H1 (cell line): ENCODE results near the gene UBN2. TPM values are rescaled to one million over a fixed set of nuclear protein-coding genes. Genes with fewer than 3 reads are reported as not detected.

Source experiments
- ASH2L ChIP-seq: fragments of 200-600, 300-600 bp; sonication (generic); IDR thresholded peaks from one replicate; pipeline ENCODE4 v1.7.1; 2017; ENCODE audit warnings: low read length
- CBX8 ChIP-seq: fragments of 300-800, 300-1000 bp; sonication (generic); IDR thresholded peaks from 2 replicates; pipeline ENCODE4 v1.7.1; 2016; ENCODE audit warnings: low read depth, low read length, borderline replicate concordance
- CREB1 ChIP-seq: IDR thresholded peaks from 2 replicates; pipeline ENCODE4 v1.6.1; 2012; ENCODE audit warnings: inconsistent platforms
- CTBP2 ChIP-seq: IDR thresholded peaks from 2 replicates; pipeline ENCODE4 v1.7.0; 2011; ENCODE audit warnings: borderline replicate concordance, mild to moderate bottlenecking, moderate library complexity, mixed read lengths, low read length; ENCODE audit not compliant: insufficient read depth, insufficient read length
- CTCF ChIP-seq, 3 experiments: IDR thresholded peaks; 1 replicate in 2 of 3; 2 replicates in 1 of 3; pipeline versions ENCODE4 v1.5.1 to v1.6.1; 2011; ENCODE audit warnings: low read length in 3 of 3, mild to moderate bottlenecking in 3 of 3, inconsistent platforms in 2 of 3, low read depth in 1 of 3, moderate library complexity in 1 of 3; ENCODE audit not compliant: insufficient read depth in 1 of 3; ENCODE audit errors: control extremely low read depth in 1 of 3
- FOSL1 ChIP-seq: IDR thresholded peaks from 2 replicates; pipeline ENCODE4 v1.6.1; 2011; ENCODE audit warnings: mild to moderate bottlenecking, low read depth, low read length, moderate library complexity; ENCODE audit not compliant: insufficient read depth
- KDM1A ChIP-seq: fragments of 200-600, 300-600 bp; sonication (generic); IDR thresholded peaks from 2 replicates; pipeline ENCODE4 v1.7.1; 2016; ENCODE audit warnings: mild to moderate bottlenecking, low read length, borderline replicate concordance
- KDM4A ChIP-seq: IDR thresholded peaks from one replicate; pipeline ENCODE4 v1.7.1; 2012; ENCODE audit warnings: low read depth, mild to moderate bottlenecking, moderate library complexity, low read length, inconsistent platforms; ENCODE audit not compliant: severe bottlenecking
- NANOG ChIP-seq: IDR thresholded peaks from 2 replicates; pipeline ENCODE4 v1.6.1; 2011; ENCODE audit warnings: low read length, low read depth, mild to moderate bottlenecking, inconsistent platforms; ENCODE audit not compliant: insufficient read depth, poor library complexity, severe bottlenecking
- NRF1 ChIP-seq: IDR thresholded peaks from 2 replicates; pipeline ENCODE4 v1.6.1; 2011; ENCODE audit warnings: mild to moderate bottlenecking, low read depth, low read length, improper control_type of control experiment
- POLR2A ChIP-seq, 2 experiments: IDR thresholded peaks; 1 replicate in 1 of 2; 2 replicates in 1 of 2; pipeline ENCODE4 v1.6.1; 2011; ENCODE audit warnings: low read depth in 2 of 2, low read length in 2 of 2, mild to moderate bottlenecking in 2 of 2; ENCODE audit errors: control extremely low read depth in 1 of 2
- POLR2AphosphoS5 ChIP-seq: IDR thresholded peaks from 2 replicates; pipeline ENCODE4 v1.6.1; 2011; ENCODE audit warnings: low read depth, low read length
- RBBP5 ChIP-seq: IDR thresholded peaks from 2 replicates; pipeline ENCODE4 v1.7.1; 2012; ENCODE audit warnings: low read depth, mild to moderate bottlenecking, inconsistent platforms, low read length, moderate library complexity, borderline replicate concordance
- SAP30 ChIP-seq: fragments of 300-600 bp; sonication (generic); IDR thresholded peaks from 2 replicates; pipeline ENCODE4 v1.7.1; 2012; ENCODE audit warnings: low read length, moderate library complexity, mild to moderate bottlenecking, inconsistent platforms; ENCODE audit not compliant: insufficient read depth, insufficient replicate concordance
- SIN3A ChIP-seq, 2 experiments: IDR thresholded peaks in 1 of 2; conservative IDR thresholded peaks in 1 of 2; 2 replicates each; pipeline ENCODE4 v1.6.1; 2011 to 2012; ENCODE audit warnings: low read length in 2 of 2, improper control_type of control experiment in 1 of 2, low read depth in 1 of 2, mild to moderate bottlenecking in 1 of 2
- SIRT6 ChIP-seq: IDR thresholded peaks from one replicate; pipeline ENCODE4 v1.7.1; 2012; ENCODE audit warnings: low read length, inconsistent platforms
- TAF1 ChIP-seq: IDR thresholded peaks from 2 replicates; pipeline ENCODE4 v1.6.1; 2011; ENCODE audit warnings: mild to moderate bottlenecking, low read depth, low read length
- TAF7 ChIP-seq: optimal IDR thresholded peaks from 2 replicates; pipeline ENCODE3; 2011; ENCODE audit warnings: low read depth, mild to moderate bottlenecking, inconsistent platforms, low read length, moderate library complexity, borderline replicate concordance
- TBP ChIP-seq: IDR thresholded peaks from 2 replicates; pipeline ENCODE4 v1.6.1; 2011; ENCODE audit warnings: low read depth, low read length, improper control_type of control experiment
- YY1 ChIP-seq: IDR thresholded peaks from 2 replicates; pipeline ENCODE4 v1.6.1; 2011; ENCODE audit warnings: low read depth, mild to moderate bottlenecking, low read length
- polyA plus RNA-seq, 7 experiments: library from polyadenylated mRNA; depleted of rRNA in 3 of 7; stranded (reverse) in 5 of 7; unstranded in 2 of 7; fragments of >200 nt in 5 of 7; fragments of 200-250 nt in 2 of 7; gene quantifications; 1 replicate in 5 of 7; 2 replicates in 1 of 7; 4 replicates in 1 of 7; pipeline versions ENCODE4 v1.2.1 to v1.2.3, GENCODE V29; 2011 to 2013; ENCODE audit warnings: missing spikeins in 2 of 7, mixed read lengths in 2 of 7
- total RNA-seq: library from RNA; stranded (reverse); fragmentation: NEBNext Ultra II Directional; extraction: Animal tissue kit (Norgen Biotek cat#: 25700); gene quantifications from 2 replicates; pipeline ENCODE4 v1.2.1, GENCODE V29; 2021
- TF ChIP-seq, protein P1 (sequence below): IDR thresholded peaks from 2 replicates; pipeline ENCODE4 v1.6.1; 2012; ENCODE audit warnings: inconsistent platforms

UBN2 gene
- total and polyA plus RNA-seq, 2 of the 8 experiments (the other 6 are each of a cell fraction or from before 2014, with no cell fraction given): 4.1 to 39.6 TPM

DNA sequence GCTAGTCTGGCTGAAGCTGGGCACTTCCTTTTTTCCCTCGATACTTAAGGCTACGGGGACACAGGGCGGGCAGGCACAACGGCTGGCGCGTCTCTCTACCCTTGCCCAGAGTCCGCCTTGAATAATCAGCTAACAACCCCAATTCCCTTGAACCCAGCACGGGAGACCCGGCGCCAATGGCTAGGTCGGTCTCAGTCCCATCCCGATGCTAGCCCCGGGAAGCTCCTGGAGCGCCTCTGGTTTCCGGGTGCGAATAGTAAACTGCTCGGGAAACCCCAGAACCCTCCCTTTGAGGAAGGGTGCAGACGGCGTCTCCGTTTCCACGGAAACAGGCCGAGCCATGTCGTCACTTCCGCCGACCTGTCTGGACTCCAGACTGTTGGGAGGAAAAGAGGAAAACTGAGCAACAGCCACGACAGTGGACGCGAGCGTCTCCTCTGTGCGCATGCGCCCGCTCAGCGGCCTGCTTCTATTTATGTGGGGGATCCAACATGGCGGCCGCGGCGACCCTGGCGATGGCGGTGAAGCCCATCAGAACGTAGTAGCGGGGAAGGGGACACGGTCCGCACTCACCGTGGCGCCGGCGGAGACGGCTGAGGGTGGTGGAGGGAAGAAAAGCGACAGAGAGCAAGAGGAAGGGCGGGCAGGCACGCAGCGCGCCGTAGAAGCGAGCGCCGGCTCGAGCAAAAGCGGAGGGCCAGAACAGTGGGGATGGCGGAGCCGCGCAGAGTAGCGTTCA lies at the start of gene UBN2 (continued):
- TF ChIP-seq NANOG (no peak), YY1 (peak; percentile 98), RBBP5 (peak; percentile 97; the same call in 1 of the 2 replicates), CTBP2 (peak; percentile 7), CBX8 (no peak), POLR2A (IDR thresholded peaks at IDR 0.05; ENCODE audit: control extremely low read depth in 1 of 2, low read depth in 2 of 2, low read length in 2 of 2) (peak in 1 of 2 experiments; percentile 46; a peak in 1 of 3 replicates), ASH2L (peak; percentile 93), TAF7 (peak; percentile 73), SAP30 (peak; percentile 95), POLR2AphosphoS5 (peak; percentile 65), KDM4A (peak; percentile 73), CTCF (IDR thresholded peaks at IDR 0.05; ENCODE audit: control extremely low read depth in 1 of 3, insufficient read depth in 1 of 3, low read depth in 1 of 3, low read length in 3 of 3) (no peak), FOSL1 (no peak), NRF1 (peak; percentile 97), SIRT6 (no peak), KDM1A (no peak), CREB1 (peak; percentile 91), TAF1 (peak; percentile 91), TBP (peak; percentile 87), SIN3A (conservative IDR thresholded peaks at IDR 0.05 in 1 of 2, IDR thresholded peaks at IDR 0.05 in 1 of 2; ENCODE audit: low read depth in 1 of 2, low read length in 2 of 2) (peak; percentile 89 to 98)
- TF ChIP-seq, protein P1, sequence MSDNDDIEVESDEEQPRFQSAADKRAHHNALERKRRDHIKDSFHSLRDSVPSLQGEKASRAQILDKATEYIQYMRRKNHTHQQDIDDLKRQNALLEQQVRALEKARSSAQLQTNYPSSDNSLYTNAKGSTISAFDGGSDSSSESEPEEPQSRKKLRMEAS: 0 out of 2 replicates have a peak, but pooled peaks have one; percentile 26
- TF ChIP-seq, all 59 proteins: peak for 18
